ENCODE measurements around the gene GALNT13. TPM values are rescaled to one million over a fixed set of nuclear protein-coding genes. Genes with fewer than 3 reads are reported as not detected.

The GALNT13 gene
- total and polyA plus RNA-seq, 10 of the 15 experiments (the other 5 are each of a cell fraction or from before 2014, with no cell fraction given): 0.04 TPM; not detected in 9

DNA sequence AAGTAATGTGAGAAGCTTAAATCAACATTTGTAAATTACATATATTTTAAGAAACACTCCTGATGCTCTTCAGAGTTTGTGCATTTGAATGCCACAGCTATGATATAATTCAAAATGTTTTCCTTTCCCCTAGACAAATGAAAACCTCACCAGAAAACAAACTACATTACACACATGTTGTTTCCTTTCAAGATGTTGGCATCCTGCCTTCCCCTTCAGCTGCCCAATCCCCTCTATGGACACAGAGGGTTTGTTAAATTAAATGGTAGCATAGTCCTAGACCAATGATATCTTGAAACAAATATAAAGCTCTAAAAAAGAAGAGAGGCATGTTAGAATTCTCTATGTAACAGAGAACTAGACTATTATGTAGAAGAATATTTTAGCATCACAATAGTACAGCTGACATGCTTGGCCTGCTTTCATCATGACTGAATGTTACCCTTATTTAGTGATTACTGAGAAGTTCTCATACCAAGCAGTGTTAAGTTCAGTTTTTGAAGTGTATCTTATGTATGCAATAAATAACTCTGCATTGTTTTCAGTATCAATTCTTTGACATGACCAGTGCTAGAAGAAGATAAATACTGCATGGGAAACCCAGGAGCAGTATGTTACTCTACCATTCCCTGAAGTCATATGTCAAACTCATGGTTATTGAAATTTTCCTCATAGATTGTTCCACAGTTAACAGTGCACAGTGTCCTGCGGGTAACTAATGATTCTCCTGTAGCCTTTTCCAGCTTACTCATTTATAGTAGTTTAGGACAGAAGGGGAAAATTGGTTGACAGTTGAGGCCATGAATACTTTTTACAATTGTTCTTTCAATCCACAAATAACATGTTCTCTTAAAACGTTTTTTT is 510.4 kb downstream of the GALNT13 start:
- Histone ChIP-seq H3K9me3 (replicated peaks; ENCODE audit: control insufficient read depth, insufficient read depth, low read length) (no peaks in the 10 kb centered on the region), H3K79me2 (ENCODE audit: control insufficient read depth, insufficient read depth, low read length) (no peaks in the 10 kb centered on the region), H3K9ac (ENCODE audit: control insufficient read depth, insufficient read depth, low read length) (no peak overlapping the region), H2AFZ (ENCODE audit: control insufficient read depth, low read depth, low read length) (no peak overlapping the region), H4K20me1 (ENCODE audit: control insufficient read depth, insufficient read depth) (no peaks in the 10 kb centered on the region), H3K4me2 (ENCODE audit: control insufficient read depth, insufficient read depth) (no peak overlapping the region), H3K27me3 (replicated peaks in 1 of 2; ENCODE audit: control insufficient read depth in 2 of 2, insufficient read depth in 2 of 2, low read length in 1 of 2) (no peaks in the 10 kb centered on the region), H3K4me1 (ENCODE audit: control insufficient read depth, insufficient read depth, low read length) (no peaks in the 10 kb centered on the region), H3K27ac (ENCODE audit: control insufficient read depth, insufficient read depth) (no peak overlapping the region), H3K4me3 (no peak overlapping the region), H3K36me3 (ENCODE audit: control insufficient read depth in 2 of 2, insufficient read depth in 2 of 2, low read length in 1 of 2) (no peaks in the 10 kb centered on the region)
- SMC1A ChIA-PET (ENCODE audit: uncharacterized antibody, unreplicated experiment): interaction anchor here (1.5 kb wide), 1 partner anchor 10 kb away, joined by 4 read pairs; no protein-coding TSS in a partner anchor
- RAD21 ChIA-PET (ENCODE audit: unreplicated experiment): no interaction called here
- intact Hi-C loops (cut with micrococcal nuclease; ENCODE audit: unreplicated experiment) (no loop called here), in situ Hi-C loops (cut with MboI) (no loop called here)
- WGBS (ENCODE audit: insufficient coverage, insufficient replicate concordance, low lambda C conversion rate, missing lambda C conversion rate): 0% methylated on average over 2 of the region's 2 CpGs
- no peak for FAIRE-seq
- ATAC-seq: peak; percentile 23; the same call in 1 of the 3 replicates
- CTCF ChIA-PET: interaction anchor here (0.6 kb wide), 1 partner anchor 236 kb away, joined by 3 read pairs; no protein-coding TSS in a partner anchor
- TF ChIP-seq ZNF207 (IDR thresholded peaks at IDR 0.05; ENCODE audit: borderline replicate concordance): no peak
- TF ChIP-seq TARDBP (IDR thresholded peaks at IDR 0.05; ENCODE audit: borderline replicate concordance): no peak
- TF ChIP-seq HDAC2 (IDR thresholded peaks at IDR 0.05): no peak
- TF ChIP-seq BACH1 (IDR thresholded peaks at IDR 0.05; ENCODE audit: borderline replicate concordance): no peak
- TF ChIP-seq, protein P1, sequence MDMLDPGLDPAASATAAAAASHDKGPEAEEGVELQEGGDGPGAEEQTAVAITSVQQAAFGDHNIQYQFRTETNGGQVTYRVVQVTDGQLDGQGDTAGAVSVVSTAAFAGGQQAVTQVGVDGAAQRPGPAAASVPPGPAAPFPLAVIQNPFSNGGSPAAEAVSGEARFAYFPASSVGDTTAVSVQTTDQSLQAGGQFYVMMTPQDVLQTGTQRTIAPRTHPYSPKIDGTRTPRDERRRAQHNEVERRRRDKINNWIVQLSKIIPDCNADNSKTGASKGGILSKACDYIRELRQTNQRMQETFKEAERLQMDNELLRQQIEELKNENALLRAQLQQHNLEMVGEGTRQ (IDR thresholded peaks at IDR 0.05; ENCODE audit: borderline replicate concordance, low read depth, low read length): no peak
- TF ChIP-seq KLF5 (IDR thresholded peaks at IDR 0.05; ENCODE audit: partially characterized antibody): no peak
- TF ChIP-seq, protein P2, sequence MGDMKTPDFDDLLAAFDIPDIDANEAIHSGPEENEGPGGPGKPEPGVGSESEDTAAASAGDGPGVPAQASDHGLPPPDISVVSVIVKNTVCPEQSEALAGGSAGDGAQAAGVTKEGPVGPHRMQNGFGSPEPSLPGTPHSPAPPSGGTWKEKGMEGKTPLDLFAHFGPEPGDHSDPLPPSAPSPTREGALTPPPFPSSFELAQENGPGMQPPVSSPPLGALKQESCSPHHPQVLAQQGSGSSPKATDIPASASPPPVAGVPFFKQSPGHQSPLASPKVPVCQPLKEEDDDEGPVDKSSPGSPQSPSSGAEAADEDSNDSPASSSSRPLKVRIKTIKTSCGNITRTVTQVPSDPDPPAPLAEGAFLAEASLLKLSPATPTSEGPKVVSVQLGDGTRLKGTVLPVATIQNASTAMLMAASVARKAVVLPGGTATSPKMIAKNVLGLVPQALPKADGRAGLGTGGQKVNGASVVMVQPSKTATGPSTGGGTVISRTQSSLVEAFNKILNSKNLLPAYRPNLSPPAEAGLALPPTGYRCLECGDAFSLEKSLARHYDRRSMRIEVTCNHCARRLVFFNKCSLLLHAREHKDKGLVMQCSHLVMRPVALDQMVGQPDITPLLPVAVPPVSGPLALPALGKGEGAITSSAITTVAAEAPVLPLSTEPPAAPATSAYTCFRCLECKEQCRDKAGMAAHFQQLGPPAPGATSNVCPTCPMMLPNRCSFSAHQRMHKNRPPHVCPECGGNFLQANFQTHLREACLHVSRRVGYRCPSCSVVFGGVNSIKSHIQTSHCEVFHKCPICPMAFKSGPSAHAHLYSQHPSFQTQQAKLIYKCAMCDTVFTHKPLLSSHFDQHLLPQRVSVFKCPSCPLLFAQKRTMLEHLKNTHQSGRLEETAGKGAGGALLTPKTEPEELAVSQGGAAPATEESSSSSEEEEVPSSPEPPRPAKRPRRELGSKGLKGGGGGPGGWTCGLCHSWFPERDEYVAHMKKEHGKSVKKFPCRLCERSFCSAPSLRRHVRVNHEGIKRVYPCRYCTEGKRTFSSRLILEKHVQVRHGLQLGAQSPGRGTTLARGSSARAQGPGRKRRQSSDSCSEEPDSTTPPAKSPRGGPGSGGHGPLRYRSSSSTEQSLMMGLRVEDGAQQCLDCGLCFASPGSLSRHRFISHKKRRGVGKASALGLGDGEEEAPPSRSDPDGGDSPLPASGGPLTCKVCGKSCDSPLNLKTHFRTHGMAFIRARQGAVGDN (IDR thresholded peaks at IDR 0.05): no peak
- no peak for TF ChIP-seq SRF (IDR thresholded peaks at IDR 0.05; ENCODE audit: low read depth in 2 of 2, low read length in 2 of 2)
- TF ChIP-seq RELB (IDR thresholded peaks at IDR 0.05; ENCODE audit: low read depth): no peak
- TF ChIP-seq MYB (IDR thresholded peaks at IDR 0.05; ENCODE audit: borderline replicate concordance, low read depth, low read length): no peak
- no peak for TF ChIP-seq TCF12 (IDR thresholded peaks at IDR 0.05; ENCODE audit: low read depth, low read length)
- TF ChIP-seq, protein P3, sequence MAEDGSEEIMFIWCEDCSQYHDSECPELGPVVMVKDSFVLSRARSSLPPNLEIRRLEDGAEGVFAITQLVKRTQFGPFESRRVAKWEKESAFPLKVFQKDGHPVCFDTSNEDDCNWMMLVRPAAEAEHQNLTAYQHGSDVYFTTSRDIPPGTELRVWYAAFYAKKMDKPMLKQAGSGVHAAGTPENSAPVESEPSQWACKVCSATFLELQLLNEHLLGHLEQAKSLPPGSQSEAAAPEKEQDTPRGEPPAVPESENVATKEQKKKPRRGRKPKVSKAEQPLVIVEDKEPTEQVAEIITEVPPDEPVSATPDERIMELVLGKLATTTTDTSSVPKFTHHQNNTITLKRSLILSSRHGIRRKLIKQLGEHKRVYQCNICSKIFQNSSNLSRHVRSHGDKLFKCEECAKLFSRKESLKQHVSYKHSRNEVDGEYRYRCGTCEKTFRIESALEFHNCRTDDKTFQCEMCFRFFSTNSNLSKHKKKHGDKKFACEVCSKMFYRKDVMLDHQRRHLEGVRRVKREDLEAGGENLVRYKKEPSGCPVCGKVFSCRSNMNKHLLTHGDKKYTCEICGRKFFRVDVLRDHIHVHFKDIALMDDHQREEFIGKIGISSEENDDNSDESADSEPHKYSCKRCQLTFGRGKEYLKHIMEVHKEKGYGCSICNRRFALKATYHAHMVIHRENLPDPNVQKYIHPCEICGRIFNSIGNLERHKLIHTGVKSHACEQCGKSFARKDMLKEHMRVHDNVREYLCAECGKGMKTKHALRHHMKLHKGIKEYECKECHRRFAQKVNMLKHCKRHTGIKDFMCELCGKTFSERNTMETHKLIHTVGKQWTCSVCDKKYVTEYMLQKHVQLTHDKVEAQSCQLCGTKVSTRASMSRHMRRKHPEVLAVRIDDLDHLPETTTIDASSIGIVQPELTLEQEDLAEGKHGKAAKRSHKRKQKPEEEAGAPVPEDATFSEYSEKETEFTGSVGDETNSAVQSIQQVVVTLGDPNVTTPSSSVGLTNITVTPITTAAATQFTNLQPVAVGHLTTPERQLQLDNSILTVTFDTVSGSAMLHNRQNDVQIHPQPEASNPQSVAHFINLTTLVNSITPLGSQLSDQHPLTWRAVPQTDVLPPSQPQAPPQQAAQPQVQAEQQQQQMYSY (CRISPR knock-in tag; IDR thresholded peaks at IDR 0.05): no peak
- POLR2A ChIA-PET: interaction anchor here (0.7 kb wide), 1 partner anchor 51 kb away, joined by 3 read pairs; no protein-coding TSS in a partner anchor
- DNase-seq (ENCODE audit: low read depth, low spot score): no peak
- BruUV-seq (replicated peaks): no TSS peak

All from GM12878 (cell line).